GM12874 (cell line): ENCODE results near the gene HAUS6.
A peak's percentile ranks its signal among the peaks of the same experiment; 100 is the strongest.

Source experiments
- TF ChIP-seq, protein P1 (sequence below): IDR thresholded peaks from 2 replicates; pipeline ENCODE4 v1.5.1; 2011; ENCODE audit warnings: low read depth, mild to moderate bottlenecking, control low read depth, low read length, moderate library complexity; ENCODE audit not compliant: insufficient read depth

Gene HAUS6, protein sequence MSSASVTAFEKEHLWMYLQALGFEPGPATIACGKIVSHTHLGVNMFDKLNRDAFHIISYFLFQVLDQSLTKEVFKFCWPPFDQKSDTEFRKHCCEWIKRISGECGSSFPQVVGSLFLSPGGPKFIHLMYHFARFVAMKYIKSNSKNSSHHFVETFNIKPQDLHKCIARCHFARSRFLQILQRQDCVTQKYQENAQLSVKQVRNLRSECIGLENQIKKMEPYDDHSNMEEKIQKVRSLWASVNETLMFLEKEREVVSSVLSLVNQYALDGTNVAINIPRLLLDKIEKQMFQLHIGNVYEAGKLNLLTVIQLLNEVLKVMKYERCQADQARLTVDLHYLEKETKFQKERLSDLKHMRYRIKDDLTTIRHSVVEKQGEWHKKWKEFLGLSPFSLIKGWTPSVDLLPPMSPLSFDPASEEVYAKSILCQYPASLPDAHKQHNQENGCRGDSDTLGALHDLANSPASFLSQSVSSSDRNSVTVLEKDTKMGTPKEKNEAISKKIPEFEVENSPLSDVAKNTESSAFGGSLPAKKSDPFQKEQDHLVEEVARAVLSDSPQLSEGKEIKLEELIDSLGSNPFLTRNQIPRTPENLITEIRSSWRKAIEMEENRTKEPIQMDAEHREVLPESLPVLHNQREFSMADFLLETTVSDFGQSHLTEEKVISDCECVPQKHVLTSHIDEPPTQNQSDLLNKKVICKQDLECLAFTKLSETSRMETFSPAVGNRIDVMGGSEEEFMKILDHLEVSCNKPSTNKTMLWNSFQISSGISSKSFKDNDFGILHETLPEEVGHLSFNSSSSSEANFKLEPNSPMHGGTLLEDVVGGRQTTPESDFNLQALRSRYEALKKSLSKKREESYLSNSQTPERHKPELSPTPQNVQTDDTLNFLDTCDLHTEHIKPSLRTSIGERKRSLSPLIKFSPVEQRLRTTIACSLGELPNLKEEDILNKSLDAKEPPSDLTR

DNA sequence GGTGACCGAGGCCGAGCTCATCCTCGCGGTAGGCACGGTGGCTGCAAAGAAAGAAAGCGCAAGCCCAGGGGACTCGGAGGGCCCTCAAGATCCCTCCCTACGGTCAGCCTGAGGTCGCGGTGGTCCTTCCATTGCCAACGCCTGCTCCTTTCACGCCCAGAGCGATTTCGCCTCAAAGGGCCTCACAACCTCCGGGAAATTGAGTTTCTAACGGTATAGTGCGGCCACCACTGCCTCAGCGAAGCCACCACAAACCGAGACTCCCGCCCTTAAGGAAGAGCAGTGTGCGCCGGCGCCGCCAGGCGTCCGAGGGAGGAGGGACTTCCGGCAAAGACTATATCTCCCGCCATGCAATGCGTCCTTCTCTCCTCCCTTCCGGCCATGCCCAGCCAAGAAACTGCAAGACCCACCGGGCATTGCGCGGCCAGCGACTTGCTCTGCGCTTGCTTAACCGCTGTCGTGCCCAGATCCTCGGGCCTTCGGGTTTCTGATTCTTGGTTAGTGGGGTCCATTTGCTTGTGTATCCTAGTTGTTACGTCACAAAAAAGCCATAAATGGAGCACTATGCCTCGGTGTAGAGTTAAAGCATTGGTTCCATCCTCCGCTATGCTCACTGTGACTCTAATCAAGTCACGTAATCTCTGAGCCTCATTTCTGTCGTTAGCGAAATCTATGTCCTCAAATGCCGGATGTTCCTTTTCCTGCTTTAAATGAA, at the start of gene HAUS6:
HAUS6 (minus strand) TSS at position 274 of the 715 bp plus-strand sequence; CDS start at position 21, 253 bp downstream.
- TF ChIP-seq, protein P1, sequence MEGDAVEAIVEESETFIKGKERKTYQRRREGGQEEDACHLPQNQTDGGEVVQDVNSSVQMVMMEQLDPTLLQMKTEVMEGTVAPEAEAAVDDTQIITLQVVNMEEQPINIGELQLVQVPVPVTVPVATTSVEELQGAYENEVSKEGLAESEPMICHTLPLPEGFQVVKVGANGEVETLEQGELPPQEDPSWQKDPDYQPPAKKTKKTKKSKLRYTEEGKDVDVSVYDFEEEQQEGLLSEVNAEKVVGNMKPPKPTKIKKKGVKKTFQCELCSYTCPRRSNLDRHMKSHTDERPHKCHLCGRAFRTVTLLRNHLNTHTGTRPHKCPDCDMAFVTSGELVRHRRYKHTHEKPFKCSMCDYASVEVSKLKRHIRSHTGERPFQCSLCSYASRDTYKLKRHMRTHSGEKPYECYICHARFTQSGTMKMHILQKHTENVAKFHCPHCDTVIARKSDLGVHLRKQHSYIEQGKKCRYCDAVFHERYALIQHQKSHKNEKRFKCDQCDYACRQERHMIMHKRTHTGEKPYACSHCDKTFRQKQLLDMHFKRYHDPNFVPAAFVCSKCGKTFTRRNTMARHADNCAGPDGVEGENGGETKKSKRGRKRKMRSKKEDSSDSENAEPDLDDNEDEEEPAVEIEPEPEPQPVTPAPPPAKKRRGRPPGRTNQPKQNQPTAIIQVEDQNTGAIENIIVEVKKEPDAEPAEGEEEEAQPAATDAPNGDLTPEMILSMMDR, result peak; percentile 39

DNA sequence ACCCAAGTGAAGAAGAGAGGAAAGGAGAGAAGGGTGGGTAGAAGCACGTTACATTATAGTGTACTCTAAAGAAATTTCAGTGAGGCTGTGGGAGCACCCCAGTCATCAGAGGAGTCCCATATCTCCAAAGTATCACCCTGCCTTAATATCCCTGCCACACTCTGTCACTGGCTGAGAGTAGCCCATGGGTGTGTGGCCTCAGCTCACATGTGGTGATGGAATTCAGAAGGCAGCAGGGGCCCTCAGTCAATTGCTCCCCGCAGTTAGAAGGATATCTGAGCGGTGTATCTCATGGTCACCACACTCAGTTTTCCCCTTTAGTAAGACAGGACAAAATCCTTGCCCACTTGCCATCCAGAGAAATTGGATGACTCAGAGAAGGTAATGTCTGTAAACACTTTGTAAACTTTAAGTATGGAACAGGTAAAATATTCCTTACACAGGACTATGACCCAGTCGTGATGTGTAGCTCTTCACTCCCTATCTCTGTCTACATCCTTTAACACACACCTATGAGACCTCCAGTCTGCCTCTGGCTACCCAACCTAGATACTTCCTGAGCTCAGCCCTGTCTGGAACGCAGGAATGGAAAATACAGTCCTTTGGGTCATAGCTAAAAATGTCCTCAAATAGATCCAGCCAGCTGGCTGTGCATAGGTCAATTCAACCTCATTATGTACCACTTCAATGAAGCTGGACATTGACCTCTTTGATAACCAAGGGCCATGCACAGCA, 48.9 kb upstream of the HAUS6 start:
- TF ChIP-seq, protein P1, result no peak

DNA sequence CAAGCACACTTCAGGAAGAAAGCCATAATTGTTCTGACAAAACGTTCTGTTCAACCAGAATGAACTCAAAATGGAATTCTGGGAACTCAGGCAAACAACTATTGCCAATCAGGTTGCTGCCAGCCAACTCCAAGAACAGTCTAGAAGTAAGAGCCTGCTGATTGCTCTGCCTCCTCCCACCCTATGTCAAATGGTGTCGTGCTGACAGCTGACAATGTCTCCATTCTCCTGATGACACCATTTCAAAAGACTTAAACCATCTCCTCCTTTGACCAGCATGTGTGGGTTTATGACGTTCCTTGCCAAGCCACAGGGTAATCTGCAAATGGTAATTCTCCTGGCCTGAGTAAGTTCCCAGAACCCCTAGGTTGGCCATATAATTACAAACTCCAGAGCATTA, 46.5 kb upstream of the HAUS6 start:
- TF ChIP-seq, protein P1, result no peak

DNA sequence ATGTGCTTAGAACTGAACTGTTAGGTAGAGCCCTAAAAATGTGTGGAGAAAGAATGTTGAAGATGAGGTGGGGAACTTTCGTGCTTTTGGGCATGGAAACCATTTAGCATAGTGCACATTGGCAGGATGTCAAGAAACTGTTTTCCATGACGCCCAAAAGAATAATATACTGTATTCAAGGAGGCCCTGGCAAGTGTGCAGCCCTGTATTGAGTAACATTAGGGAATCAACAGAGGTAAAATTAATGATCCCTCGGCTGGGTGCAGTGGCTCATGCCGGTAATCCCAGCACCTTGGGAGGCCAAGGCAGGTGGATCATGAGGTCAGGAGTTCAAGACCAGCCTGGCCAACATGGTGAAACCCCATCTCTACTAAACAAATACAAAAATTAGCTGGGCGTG, 45.5 kb upstream of the HAUS6 start:
- TF ChIP-seq, protein P1, result no peak

DNA sequence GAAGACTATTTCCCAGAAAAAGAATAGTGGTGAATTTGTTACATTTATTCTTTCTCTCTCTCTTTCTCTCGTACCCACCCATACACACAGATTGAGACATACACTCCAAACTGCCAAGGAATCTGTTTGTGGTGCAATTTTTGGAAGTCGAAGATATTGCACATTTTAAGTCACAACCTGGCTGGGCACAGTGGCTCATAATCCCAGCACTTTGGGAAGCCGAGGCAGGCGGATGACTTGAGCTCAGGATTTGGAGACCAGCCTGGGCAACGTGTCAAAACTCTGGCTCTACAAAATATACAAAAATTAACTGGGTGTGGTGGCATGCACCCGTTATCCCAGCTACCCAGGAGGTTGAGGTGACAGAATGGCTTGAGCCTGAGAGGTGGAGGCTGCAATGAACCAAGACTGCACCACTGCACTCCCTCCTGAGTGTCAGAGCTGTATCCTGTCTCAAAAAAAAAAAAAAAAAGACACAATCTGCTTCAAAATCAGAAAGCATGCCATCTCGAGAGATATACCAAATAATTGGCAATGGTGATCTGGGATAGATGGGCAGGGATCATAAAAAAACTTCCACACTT, 43.8 kb upstream of the HAUS6 start:
- TF ChIP-seq, protein P1, result no peak

DNA sequence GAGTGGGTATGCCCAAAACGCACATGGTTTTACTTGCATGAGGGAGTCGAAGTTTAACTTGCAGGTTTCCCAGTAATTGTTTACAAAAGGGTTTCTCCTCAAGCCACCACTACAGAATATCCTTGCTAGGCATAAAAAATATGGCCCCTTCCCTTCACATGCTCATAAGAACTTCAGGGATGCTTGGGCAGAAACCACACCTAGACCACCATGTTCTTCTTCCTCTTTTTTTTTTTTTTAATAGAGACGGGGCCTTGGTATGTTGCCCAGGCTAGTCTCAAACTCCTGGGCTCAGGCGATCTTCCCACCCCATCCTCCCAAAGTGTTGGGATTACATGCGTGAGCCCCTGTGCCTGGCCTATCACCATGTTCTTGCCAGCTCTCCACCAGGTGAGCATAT, 43.2 kb upstream of the HAUS6 start:
- TF ChIP-seq, protein P1, result no peak
